Peyer's patch (tissue), 4 donors: ENCODE measurements around the gene ASXL2. TPM values are rescaled to one million over a fixed set of nuclear protein-coding genes. Genes with fewer than 3 reads are reported as not detected.

Experiments used
- DNase-seq, 3 donors: peaks; one replicate each; pipeline ENCODE4 v3.0.0-alpha.2; 2017 to 2019
- H3K27ac ChIP-seq, 4 donors: fragments of 200-600 bp; sonication (generic); one replicate each; pipeline ENCODE4 v1.5.1; 2016 to 2019
- H3K27me3 ChIP-seq, 2 donors: fragments of 200-600 bp; sonication (generic); one replicate each; pipeline ENCODE4 v1.5.1; 2019
- H3K36me3 ChIP-seq, 3 donors: fragments of 200-600 bp; sonication (generic); one replicate each; pipeline ENCODE4 v1.5.1; 2016 to 2019
- H3K4me1 ChIP-seq, 4 donors: fragments of 200-600 bp; sonication (generic); one replicate each; pipeline ENCODE4 v1.5.1; 2016 to 2019
- H3K4me3 ChIP-seq, 4 donors: fragments of 200-600 bp; sonication (generic); 1 replicate in 3 of 4; 2 replicates in 1 of 4; pipeline ENCODE4 v1.5.1; 2016 to 2019; ENCODE audit warnings: mild to moderate bottlenecking in 1 of 4
- H3K9me3 ChIP-seq, 4 donors: fragments of 200-600 bp; sonication (generic); one replicate each; pipeline ENCODE4 v1.5.1; 2016 to 2019; ENCODE audit warnings: mild to moderate bottlenecking in 1 of 4
- CTCF ChIP-seq, 6 experiments: fragments of 450-650 bp in 4 of 6; fragments of 200-600 bp in 2 of 6; sonication (generic) in 1 of 6; IDR thresholded peaks; one replicate each; pipeline ENCODE4 v1.5.1; 2017 to 2019; ENCODE audit warnings: antibody characterized with exemption in 6 of 6, mild to moderate bottlenecking in 3 of 6, moderate library complexity in 1 of 6
- POLR2A ChIP-seq, 2 donors: fragments of 450-650 bp; IDR thresholded peaks; one replicate each; pipeline ENCODE4 v1.5.1; 2017; ENCODE audit warnings: antibody characterized with exemption in 2 of 2, mild to moderate bottlenecking in 2 of 2, moderate library complexity in 2 of 2
- total RNA-seq, 4 donors: library from RNA; depleted of rRNA; stranded (reverse); fragments of >200 nt; gene quantifications; one replicate each; pipeline ENCODE4 v1.1.0, GENCODE V29; 2016

The ASXL2 gene
- total RNA-seq, 4 donors from 2014 or later, result 17.0 to 28.9 (median 19.8) TPM

DNA sequence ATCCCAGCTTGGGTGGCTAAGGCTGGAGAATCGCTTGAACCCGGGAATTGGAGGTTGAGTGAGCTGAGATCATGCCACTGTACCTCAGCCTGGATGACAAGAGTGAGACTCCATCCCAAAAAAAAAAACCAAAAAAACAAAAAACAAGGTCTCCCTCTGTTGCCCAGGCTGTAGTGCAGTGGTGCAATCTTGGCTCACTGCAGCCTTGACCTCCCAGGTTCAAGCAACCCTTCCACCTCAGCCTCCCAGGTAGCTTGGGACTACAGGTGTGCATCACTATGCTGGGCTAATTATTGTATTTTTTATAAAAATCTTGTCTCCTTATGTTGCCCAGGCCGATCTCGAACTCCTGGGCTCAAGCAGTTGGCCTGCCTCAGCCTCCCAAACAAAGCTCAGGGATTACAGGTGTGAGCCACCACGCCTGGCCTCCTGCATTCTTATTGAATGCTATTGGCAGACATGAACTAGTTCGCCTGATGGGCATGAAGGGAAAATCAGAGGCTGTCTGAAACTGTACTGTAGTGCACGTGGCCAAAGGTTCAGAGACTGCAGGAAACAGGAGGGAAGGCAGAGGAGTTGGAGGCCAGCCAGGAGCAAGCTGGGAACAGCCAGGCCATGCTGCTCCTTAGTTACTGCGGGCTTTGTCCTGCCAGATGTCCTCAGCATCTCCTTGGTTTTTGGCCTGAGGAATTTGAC lies 16.0 kb upstream of the ASXL2 start:
- TF ChIP-seq CTCF (IDR thresholded peaks at IDR 0.05) (no peak), POLR2A (IDR thresholded peaks at IDR 0.05) (no peak)
- H3K27ac ChIP-seq, result no peak overlapping the region
- H3K4me1 ChIP-seq, result no peaks in the 10 kb centered on the region
- H3K9me3 ChIP-seq, result no peaks in the 10 kb centered on the region
- no peak overlapping the region for H3K4me3 ChIP-seq
- no peaks in the 10 kb centered on the region for H3K36me3 ChIP-seq
- no peaks in the 10 kb centered on the region for H3K27me3 ChIP-seq
- peak in 2 of 3 donors; percentile 51 to 58 for DNase-seq

- H3K27me3 ChIP-seq, result no peaks in the 10 kb centered on the region
- H3K9me3 ChIP-seq, result no peaks in the 10 kb centered on the region
- no peaks in the 10 kb centered on the region for H3K36me3 ChIP-seq
- no peaks in the 10 kb centered on the region for H3K4me1 ChIP-seq
- no peak for TF ChIP-seq CTCF (IDR thresholded peaks at IDR 0.05)
- no peak for TF ChIP-seq POLR2A (IDR thresholded peaks at IDR 0.05)
- no peak overlapping the region for H3K27ac ChIP-seq
- no peak for DNase-seq
- H3K4me3 ChIP-seq, result no peak overlapping the region
These were observed 13.4 kb upstream of the ASXL2 start for GRCh38 chr2:25891672-25892071.

GRCh38 chr2:25887624-25888242 lies 9.4 kb upstream of the ASXL2 start:
- Histone ChIP-seq H3K27ac (no peak overlapping the region), H3K27me3 (no peaks in the 10 kb centered on the region), H3K4me3 (no peak overlapping the region), H3K4me1 (no peaks in the 10 kb centered on the region), H3K36me3 (no peaks in the 10 kb centered on the region), H3K9me3 (no peaks in the 10 kb centered on the region)
- DNase-seq, result no peak
- no peak for TF ChIP-seq POLR2A (IDR thresholded peaks at IDR 0.05)

GRCh38 chr2:25885933-25886332 lies 7.6 kb upstream of the ASXL2 start:
- DNase-seq, result no peak
- H3K4me1 ChIP-seq, result no peaks in the 10 kb centered on the region
- H3K36me3 ChIP-seq, result no peaks in the 10 kb centered on the region
- H3K4me3 ChIP-seq, result no peak overlapping the region
- H3K27me3 ChIP-seq, result no peaks in the 10 kb centered on the region
- TF ChIP-seq POLR2A (IDR thresholded peaks at IDR 0.05) (no peak), CTCF (IDR thresholded peaks at IDR 0.05) (no peak)
- H3K9me3 ChIP-seq, result no peaks in the 10 kb centered on the region
- no peak overlapping the region for H3K27ac ChIP-seq

- no peaks in the 10 kb centered on the region for H3K36me3 ChIP-seq
- H3K4me1 ChIP-seq, result peaks cover 0 to 6% (median under 1%) of the 10 kb centered on the region in 4 donors
- no peaks in the 10 kb centered on the region for H3K27me3 ChIP-seq
- no peak overlapping the region for H3K27ac ChIP-seq
- H3K4me3 ChIP-seq, result no peak overlapping the region
- DNase-seq, result no peak
- no peaks in the 10 kb centered on the region for H3K9me3 ChIP-seq
- TF ChIP-seq POLR2A (IDR thresholded peaks at IDR 0.05), result no peak
- TF ChIP-seq CTCF (IDR thresholded peaks at IDR 0.05), result no peak
These were observed 3.5 kb upstream of the ASXL2 start for GRCh38 chr2:25881764-25882163.

DNA sequence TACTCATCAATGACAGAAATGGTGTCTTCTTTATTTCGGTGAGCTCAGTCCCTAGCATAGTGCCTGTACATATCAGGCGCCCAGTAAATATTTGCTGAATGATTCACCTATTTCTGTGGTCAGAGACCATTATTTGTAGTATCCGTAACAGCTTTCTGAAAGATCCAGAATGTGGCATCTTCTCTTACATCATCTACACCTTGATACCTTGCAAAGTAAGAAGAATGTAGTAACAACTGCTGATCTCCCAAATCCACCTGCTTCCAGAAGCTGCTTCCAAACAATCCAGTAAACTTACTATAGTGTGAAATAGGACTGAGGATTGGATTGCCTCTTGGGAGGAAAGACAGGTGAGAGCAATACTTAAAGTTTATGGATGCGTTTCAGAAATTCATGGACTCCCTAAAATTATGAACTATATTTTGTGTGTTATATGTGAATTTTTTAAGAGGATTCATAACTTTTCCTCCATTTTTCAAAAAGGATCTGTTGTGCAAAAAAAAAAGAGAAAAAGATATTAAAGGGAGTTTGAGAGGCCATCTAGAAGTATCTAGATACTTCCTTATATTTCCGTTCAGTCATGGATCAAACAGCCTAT lies 945 bp upstream of the ASXL2 start:
- Histone ChIP-seq H3K36me3 (peaks cover 0 to under 1% (median 0%) of the 10 kb centered on the region in 3 donors), H3K27ac (peak overlapping the region; percentile 86 to 98 (median 88)), H3K27me3 (no peaks in the 10 kb centered on the region), H3K4me3 (peak overlapping the region in 3 of 4 donors; percentile 67 to 84 (median 82)), H3K9me3 (no peaks in the 10 kb centered on the region), H3K4me1 (peaks cover 0 to 14% (median 3%) of the 10 kb centered on the region in 4 donors)
- TF ChIP-seq CTCF (IDR thresholded peaks at IDR 0.05) (no peak), POLR2A (IDR thresholded peaks at IDR 0.05) (no peak)
- no peak for DNase-seq
